ENCODE data around the gene SMARCAL1. TPM values are rescaled to one million over a fixed set of nuclear protein-coding genes. Genes with fewer than 3 reads are reported as not detected.

SMARCAL1 gene
- total RNA-seq, 1 experiment from 2014 or later: 40.5 TPM

DNA sequence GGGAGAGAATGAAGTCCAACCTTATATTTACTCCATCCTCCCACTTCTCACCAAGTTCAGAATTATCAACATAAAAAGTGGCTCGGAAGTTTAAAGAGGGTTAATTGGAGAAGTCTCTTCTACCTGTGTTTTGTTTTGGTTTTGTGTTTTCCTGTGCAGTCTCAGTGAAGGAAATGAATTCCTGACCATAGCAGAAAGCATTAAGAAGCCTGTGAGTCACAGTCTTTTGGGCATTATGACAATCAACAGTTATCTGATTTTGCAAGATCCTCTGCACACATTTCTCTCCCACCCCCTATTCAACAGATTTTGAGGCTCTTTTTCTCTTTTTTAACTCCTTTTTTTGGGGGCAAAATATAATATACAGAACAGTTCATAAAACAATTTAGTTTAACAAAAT lies 77.8 kb downstream of the SMARCAL1 start:
- Histone ChIP-seq H3K4me3 (no peak overlapping the region), H3K9me3 (ENCODE audit: insufficient read depth, low read depth) (no peaks in the 10 kb centered on the region), H2AFZ (no peak overlapping the region), H4K20me1 (ENCODE audit: insufficient read depth) (no peaks in the 10 kb centered on the region), H3K79me2 (ENCODE audit: low read depth) (no peaks in the 10 kb centered on the region), H3K4me2 (peak overlapping the region; percentile 58), H3K27me3 (ENCODE audit: insufficient read depth, low read depth) (no peaks in the 10 kb centered on the region), H3K4me1 (replicated peaks; ENCODE audit: insufficient read depth) (peaks cover 12% of the 10 kb centered on the region), H3F3A (ENCODE audit: insufficient read depth, low read depth) (peaks cover 6% of the 10 kb centered on the region), H3K36me3 (ENCODE audit: low read depth) (no peaks in the 10 kb centered on the region), H3K27ac (peak overlapping the region; percentile 52), H3K9me2 (ENCODE audit: insufficient read depth) (no peaks in the 10 kb centered on the region)
- intact Hi-C loops (cut with micrococcal nuclease; ENCODE audit: unreplicated experiment): loop anchor here (10.0 kb wide), 1 partner anchor 275 kb away; no protein-coding TSS in a partner anchor
- BruUV-seq (replicated peaks): no TSS peak
- ChIA-PET CTCF (no interaction called here), POLR2A (ENCODE audit: unreplicated experiment) (no interaction called here)
- DNase-seq: peak in 1 of 2 experiments; percentile 61
- TF ChIP-seq, protein P1, sequence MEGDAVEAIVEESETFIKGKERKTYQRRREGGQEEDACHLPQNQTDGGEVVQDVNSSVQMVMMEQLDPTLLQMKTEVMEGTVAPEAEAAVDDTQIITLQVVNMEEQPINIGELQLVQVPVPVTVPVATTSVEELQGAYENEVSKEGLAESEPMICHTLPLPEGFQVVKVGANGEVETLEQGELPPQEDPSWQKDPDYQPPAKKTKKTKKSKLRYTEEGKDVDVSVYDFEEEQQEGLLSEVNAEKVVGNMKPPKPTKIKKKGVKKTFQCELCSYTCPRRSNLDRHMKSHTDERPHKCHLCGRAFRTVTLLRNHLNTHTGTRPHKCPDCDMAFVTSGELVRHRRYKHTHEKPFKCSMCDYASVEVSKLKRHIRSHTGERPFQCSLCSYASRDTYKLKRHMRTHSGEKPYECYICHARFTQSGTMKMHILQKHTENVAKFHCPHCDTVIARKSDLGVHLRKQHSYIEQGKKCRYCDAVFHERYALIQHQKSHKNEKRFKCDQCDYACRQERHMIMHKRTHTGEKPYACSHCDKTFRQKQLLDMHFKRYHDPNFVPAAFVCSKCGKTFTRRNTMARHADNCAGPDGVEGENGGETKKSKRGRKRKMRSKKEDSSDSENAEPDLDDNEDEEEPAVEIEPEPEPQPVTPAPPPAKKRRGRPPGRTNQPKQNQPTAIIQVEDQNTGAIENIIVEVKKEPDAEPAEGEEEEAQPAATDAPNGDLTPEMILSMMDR (conservative IDR thresholded peaks at IDR 0.05): no peak
- TF ChIP-seq EZH2 (IDR thresholded peaks at IDR 0.05; ENCODE audit: low read depth): no peak

DNA sequence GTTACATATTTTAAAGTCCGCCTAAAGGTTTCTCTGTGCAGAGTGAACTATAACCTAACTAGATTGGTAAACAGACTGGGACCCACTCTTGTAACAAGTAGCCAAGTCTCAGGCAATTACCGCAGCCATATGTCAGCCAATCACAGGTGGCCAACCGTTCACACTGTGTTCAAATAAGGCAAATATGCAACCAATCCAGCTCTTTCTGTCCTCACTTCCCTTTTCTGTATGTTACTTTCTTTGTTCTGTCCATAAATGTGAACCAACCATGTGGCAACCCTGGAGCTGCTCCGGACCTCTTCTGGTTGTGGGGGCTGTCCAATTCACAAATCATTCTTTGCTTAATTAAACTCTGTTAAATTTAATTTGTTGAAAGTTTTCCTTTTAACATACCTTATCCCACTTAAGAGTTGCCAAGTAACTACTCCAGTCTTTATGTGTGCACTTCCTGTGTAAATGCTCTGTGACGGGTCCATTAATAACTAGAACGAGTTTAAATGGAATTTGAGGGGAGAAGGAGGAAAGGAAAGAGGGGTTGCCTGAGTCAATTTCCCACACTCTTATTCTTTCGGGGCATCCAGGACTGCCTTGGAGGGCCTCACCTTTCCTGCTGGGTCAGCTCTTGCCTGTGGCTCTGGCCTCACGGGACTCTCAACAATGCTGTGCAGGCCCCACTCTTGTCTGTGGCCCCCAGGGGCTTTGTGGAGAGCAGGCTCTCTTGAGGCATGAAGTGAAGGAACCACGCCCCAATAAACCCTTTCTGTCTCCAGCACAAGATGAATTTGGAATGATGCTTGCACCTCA lies 79.7 kb downstream of the SMARCAL1 start:
- H4K20me1 ChIP-seq (ENCODE audit: insufficient read depth): no peaks in the 10 kb centered on the region
- intact Hi-C loops (cut with micrococcal nuclease; ENCODE audit: unreplicated experiment): loop anchor here (10.0 kb wide), 1 partner anchor 277 kb away; no protein-coding TSS in a partner anchor
- H3K27ac ChIP-seq: no peak overlapping the region
- H3K4me3 ChIP-seq: no peak overlapping the region
- ChIA-PET CTCF (no interaction called here), POLR2A (ENCODE audit: unreplicated experiment) (no interaction called here)
- TF ChIP-seq EZH2 (IDR thresholded peaks at IDR 0.05; ENCODE audit: low read depth): no peak
- TF ChIP-seq, protein P1 (conservative IDR thresholded peaks at IDR 0.05): no peak
- H3F3A ChIP-seq (ENCODE audit: insufficient read depth, low read depth): peaks cover 6% of the 10 kb centered on the region
- no peaks in the 10 kb centered on the region for H3K9me3 ChIP-seq (ENCODE audit: insufficient read depth, low read depth)
- H3K4me1 ChIP-seq (replicated peaks; ENCODE audit: insufficient read depth): peaks cover 12% of the 10 kb centered on the region
- H3K36me3 ChIP-seq (ENCODE audit: low read depth): no peaks in the 10 kb centered on the region
- no TSS peak for BruUV-seq (replicated peaks)
- no peak overlapping the region for H3K4me2 ChIP-seq
- H3K27me3 ChIP-seq (ENCODE audit: insufficient read depth, low read depth): no peaks in the 10 kb centered on the region
- no peaks in the 10 kb centered on the region for H3K9me2 ChIP-seq (ENCODE audit: insufficient read depth)
- no peak overlapping the region for H2AFZ ChIP-seq
- no peaks in the 10 kb centered on the region for H3K79me2 ChIP-seq (ENCODE audit: low read depth)
- no peak for DNase-seq

DNA sequence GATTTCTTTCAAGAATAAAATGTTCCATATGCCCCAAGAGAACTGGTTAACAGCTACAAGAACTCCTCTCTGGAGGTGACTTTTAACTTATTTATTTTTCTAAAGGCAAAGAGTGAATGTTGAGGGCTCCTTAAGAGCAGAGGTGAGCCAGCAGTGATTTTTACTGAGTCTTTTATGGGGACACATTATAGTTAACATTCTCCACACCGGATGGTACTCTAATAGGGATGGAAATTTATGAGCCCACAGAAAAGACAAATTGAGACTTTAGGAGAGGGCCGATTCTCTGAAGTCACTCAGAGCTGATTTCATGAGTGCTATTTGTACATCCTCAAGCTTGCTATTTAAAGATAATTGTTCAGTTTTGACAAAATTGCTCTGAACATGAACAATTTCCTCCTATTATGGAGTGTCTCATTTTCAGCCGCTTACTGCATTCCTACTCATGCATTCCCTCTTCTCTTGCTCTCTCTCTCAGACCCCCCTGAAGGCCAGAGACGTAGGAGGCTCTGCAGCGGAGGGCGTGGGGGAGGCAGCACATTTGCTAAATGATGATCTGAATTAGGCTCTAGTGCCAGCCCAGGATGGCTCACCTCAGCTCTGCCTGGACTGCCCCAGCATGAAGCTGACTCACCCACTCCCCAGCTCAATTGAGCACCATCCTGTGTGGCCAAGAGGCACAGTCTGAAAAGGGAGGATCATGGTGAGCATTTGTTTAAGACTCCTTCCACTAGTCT lies 80.5 kb downstream of the SMARCAL1 start:
- Histone ChIP-seq H3K27ac (no peak overlapping the region), H3K27me3 (ENCODE audit: insufficient read depth, low read depth) (no peaks in the 10 kb centered on the region), H2AFZ (no peak overlapping the region), H3K4me2 (no peak overlapping the region), H4K20me1 (ENCODE audit: insufficient read depth) (no peaks in the 10 kb centered on the region), H3F3A (ENCODE audit: insufficient read depth, low read depth) (peaks cover 6% of the 10 kb centered on the region), H3K36me3 (ENCODE audit: low read depth) (no peaks in the 10 kb centered on the region), H3K4me3 (no peak overlapping the region), H3K9me3 (ENCODE audit: insufficient read depth, low read depth) (no peaks in the 10 kb centered on the region), H3K4me1 (replicated peaks; ENCODE audit: insufficient read depth) (peaks cover 14% of the 10 kb centered on the region), H3K9me2 (ENCODE audit: insufficient read depth) (no peaks in the 10 kb centered on the region), H3K79me2 (ENCODE audit: low read depth) (peaks cover 2% of the 10 kb centered on the region)
- no peak for DNase-seq
- TF ChIP-seq, protein P1 (conservative IDR thresholded peaks at IDR 0.05): no peak
- TF ChIP-seq EZH2 (IDR thresholded peaks at IDR 0.05; ENCODE audit: low read depth): no peak
- no TSS peak for BruUV-seq (replicated peaks)
- intact Hi-C loops (cut with micrococcal nuclease; ENCODE audit: unreplicated experiment): loop anchor here (10.0 kb wide), 1 partner anchor 278 kb away; no protein-coding TSS in a partner anchor
- ChIA-PET CTCF (no interaction called here), POLR2A (ENCODE audit: unreplicated experiment) (no interaction called here)

Data from PC-9 (cell line).